Adipose tissue (tissue), 3 donors: ENCODE measurements around the gene SYCP2L. TPM values are rescaled to one million over a fixed set of nuclear protein-coding genes. Genes with fewer than 3 reads are reported as not detected.
"Not testable (repeated sequence)": the region's sequence is repeated elsewhere in the genome, so short reads cannot be mapped to it uniquely, and the experiment has no call there.

ENCODE experiments used
- H3K27ac ChIP-seq: one replicate; pipeline ENCODE4 v1.5.1; 2013; ENCODE audit warnings: low read depth, low read length
- WGBS, 3 donors: extraction: QIAGEN DNeasy Blood & Tissue Kit; methylation state at CpG; one replicate each; pipeline ENCODE4 v1.1.7; 2013; 5-methylcytosine and 5-hydroxymethylcytosine counted together
- polyA plus RNA-seq, 3 donors: library from polyadenylated mRNA; stranded (reverse); fragments of 200-250 nt; gene quantifications; one replicate each; pipeline ENCODE4 v1.2.3, GENCODE V29; 2013
- donor health status: healthy with polysubstance abuse.
- donor health status: Bipolar disorder and iron deficiency.
- donor health status: healthy.

Gene SYCP2L
- under 1 TPM; 0.18 to 0.34 (median 0.22) TPM for polyA plus RNA-seq

DNA sequence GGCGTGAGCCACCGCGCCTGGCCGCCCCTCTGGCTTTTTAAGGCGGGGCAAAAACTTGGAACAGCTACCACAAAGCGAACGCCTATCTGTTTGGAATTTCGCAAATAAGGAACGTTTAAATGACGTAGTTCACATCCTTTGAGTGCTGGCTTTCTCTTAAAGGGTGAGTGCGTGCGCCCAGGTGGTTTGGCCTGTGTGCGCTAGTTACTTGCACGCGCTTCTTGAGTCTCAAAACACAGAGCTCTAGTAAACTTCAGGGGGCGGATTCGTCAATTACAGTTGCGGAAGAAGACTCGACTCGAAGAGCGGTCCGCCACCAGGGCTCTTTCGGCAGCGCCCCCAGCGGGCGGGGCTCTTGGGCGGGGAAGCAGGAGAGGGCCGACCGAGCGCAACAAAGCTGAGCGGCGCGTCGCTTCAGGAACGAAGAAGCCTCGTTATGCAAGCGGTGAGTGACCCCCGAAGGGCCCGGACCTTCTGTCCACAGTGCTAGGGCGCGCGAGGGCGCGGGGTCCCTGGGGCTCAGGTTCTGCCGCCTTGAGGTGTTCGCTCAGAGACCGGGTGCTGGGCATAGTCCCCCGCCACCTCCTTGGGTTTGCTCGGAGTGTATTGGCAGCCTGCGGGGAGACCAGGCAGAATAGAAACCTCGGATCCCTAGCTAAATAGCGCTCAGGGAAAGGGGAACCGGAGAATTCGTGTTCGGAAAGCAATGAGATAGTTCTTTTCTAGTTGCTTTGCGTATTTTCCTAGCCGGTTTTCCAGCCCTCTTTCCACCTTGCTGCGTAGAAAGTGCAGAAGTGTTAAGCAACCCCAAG, at the start of gene SYCP2L:
TSS of gene SYCP2L (plus strand) at position 362 of the 812 bp plus-strand sequence. CDS start at position 437, 75 bp downstream.
- WGBS, 3 donors, result 2 to 4% (median 3%) methylated on average over 57 to 58 of the region's 58 CpGs

DNA sequence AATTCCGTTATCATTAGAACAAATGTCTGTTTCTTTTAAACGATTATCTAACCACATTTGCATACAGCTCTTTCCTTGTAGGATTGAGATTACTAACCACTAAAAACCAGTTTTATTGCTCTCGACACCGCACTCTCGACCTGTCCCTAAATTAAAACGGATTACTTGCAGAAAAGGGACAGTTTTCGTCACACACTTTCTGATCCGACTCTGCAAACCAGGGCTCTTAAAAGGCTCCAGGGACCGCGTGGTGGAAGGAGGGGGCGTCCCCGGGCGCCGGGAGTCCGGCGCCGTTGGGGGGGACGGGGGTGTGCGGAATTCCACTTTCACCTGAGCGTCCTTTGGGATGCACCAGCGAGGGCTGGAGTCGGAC, 49.2 kb upstream of the SYCP2L start:
- H3K27ac ChIP-seq, result no peak overlapping the region
- WGBS, 3 donors, result 1% methylated on average over 22 of the region's 22 CpGs

More for the DNA sequence above, at the start of gene SYCP2L:
- no peak within 1 kb of the TSS for H3K27ac ChIP-seq

DNA sequence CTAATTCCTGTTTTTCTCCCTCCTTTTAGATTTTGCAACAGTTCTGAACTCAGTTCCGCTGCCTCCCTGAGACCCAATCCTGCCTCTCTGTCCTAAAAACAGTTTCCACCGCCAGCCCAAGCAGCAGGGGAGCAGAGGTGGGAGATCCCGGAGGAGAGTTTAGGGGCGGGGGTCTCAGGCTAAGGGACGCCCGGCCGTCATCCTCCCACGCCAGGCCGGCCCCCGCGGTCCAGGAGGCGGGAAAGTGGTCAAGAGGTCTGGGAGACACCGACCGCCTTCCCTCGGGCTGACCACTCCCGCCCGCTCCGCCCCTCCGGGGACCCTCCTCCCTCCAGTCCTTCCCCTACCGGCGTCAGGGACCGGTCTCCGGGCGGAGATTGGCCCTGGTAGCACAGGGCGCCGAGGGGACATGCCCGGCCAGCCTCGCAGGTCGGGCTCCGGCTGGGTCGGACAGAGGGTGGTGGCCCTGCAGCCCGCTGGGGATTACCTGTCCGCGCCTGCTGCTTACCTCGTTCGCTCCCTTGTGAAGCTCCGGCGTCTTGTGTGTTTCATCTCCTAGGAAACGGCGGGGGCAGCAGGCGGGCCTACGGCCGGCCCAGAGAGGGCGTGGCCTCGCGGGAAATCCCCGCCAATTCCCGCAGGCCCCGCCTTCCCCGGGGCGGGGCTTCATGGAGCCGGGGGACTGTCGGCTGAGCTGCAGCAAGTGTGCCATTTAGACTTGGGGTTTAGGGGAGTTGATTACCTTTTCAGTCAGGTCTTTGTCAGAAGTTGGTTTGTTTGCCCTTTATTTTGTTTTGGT, 48.7 kb upstream of the SYCP2L start, which contains the start of gene MAK:
TSS of gene MAK (minus strand) at position 545 of the 799 bp plus-strand sequence. CDS start 7,891 bp downstream, outside the sequence.
- no peak within 1 kb of the TSS for H3K27ac ChIP-seq
- WGBS, 3 donors, result 0% methylated on average over 40 to 53 of the region's 53 CpGs

DNA sequence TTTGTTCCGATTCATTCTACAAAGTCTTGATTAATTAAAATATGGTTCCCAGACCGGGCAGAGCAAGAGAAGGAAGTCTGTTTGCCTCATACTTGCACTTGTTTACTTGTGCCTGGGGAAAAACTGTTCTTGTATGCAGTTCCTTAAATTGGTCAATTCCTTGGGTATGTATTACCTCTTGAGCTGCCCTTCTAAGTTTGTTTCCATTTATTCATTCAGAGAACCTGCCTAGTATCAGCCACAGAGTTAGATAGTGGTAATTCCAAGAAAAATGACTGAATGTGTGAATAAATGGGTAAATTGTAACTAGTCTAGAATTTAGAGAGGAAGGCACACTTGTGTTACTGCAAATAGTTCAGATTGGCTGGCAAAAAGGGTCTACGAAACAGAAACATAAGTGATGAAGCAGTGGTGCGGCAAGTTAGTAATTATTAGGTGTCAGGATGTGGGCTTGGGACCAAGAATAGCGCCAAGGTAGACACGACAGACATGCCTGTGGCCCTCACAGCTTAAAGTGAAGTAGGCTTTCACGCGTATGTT, 48.0 kb upstream of the SYCP2L start:
- no peak overlapping the region for H3K27ac ChIP-seq
- WGBS, 3 donors, result 57 to 64% (median 63%) methylated on average over 8 of the region's 8 CpGs

DNA sequence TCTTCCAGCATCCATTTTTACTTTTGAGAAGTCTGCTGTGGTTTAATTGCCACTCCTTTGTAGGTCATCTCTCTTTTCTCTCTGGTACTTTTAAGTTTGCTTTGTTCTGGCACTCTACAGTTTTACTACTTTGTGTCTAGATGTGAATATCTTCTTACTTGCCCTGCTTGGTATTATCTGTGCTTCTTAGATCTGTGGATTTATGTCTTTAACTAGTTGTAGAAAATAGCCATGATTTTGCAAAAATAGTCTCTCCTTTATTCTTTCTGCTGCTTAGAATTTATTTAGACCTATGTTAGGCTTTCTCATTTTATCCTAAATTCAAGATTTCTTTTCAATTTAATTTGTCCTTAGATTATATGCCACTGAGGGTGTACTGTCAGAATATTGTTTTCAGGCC, 43.3 kb upstream of the SYCP2L start:
- H3K27ac ChIP-seq, result no peak overlapping the region

DNA sequence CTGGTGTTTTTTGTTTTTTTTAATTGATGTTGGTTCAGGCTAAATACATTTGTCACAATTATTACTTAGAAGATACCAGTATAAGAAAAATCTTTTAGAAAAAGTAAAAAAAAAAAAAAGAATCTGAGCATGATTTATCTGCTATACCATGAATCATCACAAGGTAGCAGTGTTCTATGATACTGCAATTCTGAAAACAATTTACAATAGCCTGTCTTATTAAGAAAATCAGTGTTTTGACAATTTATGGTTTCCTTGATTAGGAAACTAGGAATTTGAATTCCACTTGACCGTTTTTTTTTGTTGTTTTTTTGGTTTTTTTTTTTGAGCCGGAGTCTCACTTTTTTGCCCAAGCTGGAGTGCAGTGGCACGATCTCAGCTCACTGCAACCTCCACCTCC, 39.2 kb upstream of the SYCP2L start:
- no peak overlapping the region for H3K27ac ChIP-seq
- 75 to 87% (median 82%) methylated on average over 3 of the region's 3 CpGs for WGBS, 3 donors

DNA sequence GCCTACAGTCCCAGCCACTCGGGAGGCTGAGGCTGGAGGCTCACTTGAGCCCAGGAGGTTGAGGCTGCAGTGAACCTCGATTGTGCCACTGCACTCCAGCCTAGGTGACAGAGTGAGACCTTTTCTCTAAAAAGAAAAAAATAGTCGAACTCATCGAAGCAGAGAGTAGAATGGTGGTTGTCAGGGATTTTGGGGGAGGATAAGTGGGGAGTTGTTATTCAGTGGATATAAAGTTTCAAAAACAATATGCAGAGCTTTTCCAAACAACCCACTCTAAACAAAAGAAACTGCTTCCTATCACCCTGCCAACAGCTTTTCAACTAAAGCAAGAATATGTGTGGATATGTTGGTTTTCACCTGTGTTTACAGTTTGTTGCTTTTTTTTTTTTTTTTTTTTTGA, 37.0 kb upstream of the SYCP2L start:
- no peak overlapping the region for H3K27ac ChIP-seq
- 78 to 88% (median 87%) methylated on average over 4 of the region's 4 CpGs for WGBS, 3 donors

DNA sequence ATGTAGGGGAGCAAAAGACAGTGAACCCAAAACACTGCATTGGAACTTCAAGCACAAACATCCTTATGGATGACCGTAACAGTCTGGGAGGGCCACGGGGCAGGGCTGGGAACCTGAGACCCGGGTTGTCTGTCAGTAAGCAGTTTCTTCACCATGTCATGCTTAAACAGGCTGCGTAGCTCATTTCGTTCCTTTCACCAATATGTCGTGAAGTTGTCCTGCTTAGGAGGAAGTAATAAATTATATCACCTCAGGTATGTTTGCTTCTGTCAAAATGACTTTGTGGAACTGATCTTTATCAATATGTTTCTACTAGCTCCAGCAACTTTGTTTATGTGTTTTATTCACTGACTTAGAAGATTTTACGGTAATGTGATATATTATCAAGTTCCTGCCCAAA, 36.1 kb upstream of the SYCP2L start:
- H3K27ac ChIP-seq, result no peak overlapping the region
- 40 to 57% (median 48%) methylated on average over 7 of the region's 7 CpGs for WGBS, 3 donors

DNA sequence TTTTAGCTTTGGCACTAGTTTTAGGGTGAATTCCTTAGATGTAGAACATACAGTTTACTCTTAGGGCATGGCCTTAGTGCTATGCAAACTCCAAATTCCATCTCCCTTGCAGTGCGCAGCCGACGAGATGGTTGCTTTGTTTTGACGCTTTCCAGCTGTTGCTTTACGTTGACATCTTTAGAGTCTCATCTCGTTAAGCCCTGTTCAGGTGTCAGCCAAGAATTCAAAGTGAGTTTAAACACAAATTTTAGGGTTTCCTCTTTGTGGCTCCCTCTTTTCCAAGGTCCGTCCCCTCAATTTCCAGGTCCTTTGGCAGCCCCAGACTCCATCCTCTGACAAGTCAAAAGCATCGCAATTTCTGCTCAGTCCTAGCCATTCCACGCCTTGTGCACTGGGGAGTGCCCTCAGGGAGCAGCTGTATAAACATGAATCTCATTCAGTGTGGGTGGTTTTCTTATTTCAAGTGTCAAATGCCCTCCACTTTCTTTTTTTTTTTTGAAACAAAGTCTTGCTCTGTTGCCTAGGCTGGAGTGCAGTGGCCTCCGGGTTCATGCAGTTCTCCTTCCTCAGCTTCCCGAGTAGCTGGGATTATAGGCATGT, 34.4 kb upstream of the SYCP2L start:
- H3K27ac ChIP-seq, result no peak overlapping the region
- 62 to 74% (median 65%) methylated on average over 11 of the region's 11 CpGs for WGBS, 3 donors

DNA sequence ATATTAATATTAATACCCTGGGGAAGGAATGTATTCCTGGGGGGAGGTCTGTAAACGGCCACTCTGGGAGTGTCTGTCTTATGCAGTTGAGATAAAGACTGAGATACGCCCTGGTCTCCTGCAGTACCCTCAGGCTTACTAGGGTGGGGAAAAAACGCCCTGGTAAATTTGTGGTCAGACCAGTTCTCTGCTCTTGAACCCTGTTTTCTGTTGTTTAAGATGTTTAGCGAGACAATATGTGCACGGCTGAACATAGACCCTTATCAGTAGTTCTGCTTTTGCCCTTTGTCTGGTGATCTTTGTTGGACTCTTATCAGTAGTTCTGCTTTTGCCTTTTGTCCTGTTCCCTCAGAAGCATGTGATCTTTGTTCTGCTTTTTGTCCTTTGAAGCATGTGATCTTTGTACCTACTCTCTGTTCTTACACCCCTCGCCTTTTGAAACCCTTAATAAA, 33.0 kb upstream of the SYCP2L start:
- 68 to 73% (median 73%) methylated on average over 6 of the region's 6 CpGs for WGBS, 3 donors
- H3K27ac ChIP-seq, result not testable (repeated sequence)

DNA sequence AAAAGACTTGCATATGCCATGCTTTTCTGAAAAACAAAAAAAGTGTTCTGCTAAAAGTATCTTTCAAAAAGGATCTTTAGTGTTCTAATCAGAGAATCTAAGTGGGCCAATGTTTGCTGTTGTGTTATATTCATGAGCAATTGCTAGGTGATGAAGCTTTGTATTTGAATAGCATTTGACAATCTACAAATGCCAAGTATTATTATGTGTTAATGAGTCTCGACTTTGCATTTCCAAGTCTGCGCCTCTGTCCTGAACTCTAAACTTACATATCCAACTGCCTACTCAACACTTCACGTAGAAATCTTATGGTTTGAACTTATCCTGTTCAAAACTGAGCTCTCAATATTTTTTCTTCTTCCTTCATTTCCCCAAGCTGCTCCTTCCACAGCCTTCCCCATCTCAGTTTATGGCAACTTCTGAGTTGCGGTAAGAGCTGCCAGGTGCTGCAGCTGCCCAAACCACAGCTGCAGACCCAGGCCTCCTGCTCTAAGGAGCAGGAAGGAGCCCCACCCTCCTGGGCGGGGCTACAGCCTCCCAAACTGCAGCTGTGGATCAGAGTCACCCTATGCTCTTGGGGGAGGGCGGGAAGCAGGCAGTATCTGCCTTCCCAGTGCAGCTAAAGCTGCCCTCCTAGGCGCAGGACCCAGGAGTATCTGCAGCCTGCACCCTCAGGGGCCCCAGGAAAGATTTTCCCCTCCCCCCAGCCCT, 31.8 kb upstream of the SYCP2L start:
- H3K27ac ChIP-seq, result no peak overlapping the region
- WGBS, 3 donors, result 73 to 90% (median 86%) methylated on average over 7 of the region's 7 CpGs

DNA sequence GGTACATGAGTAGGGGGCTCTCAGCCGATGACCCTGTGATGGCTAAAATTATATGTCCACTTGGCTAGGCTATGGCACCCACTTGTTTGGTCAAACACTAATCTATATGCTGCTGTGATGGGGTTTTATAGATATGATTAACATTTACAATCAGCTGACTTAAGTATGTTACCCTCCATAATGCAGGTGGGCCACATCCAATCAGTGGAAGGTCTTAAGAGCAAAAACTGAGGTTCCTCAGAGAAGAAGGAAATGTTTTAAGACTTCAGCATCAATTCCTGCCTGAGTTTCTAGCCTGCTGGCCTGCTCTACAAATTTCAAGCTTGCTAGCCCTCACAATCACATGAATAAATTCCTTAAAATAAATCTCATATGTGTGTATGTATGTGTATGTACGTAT, 29.6 kb upstream of the SYCP2L start:
- no peak overlapping the region for H3K27ac ChIP-seq
- 85 to 93% (median 93%) methylated on average over 2 of the region's 2 CpGs for WGBS, 3 donors

DNA sequence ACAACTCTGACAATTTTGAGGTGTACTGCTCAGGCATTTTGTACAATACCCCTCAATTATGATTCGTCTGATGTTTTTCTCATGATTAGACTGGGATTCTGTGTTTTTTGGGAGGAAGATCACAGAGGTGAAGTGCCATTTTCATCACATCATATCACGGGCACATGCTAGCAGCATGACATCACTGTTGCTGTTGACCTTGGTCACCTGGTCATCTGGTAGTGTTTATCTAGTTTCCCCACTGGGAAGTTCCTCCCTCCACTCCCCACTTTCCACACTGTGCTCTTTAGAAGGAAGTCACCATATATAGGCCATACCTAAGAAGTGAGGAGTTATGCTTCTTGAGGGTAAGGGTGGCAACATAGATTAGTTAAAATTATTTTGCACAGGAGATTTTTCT, 25.8 kb upstream of the SYCP2L start:
- H3K27ac ChIP-seq, result no peak overlapping the region
- 83 to 92% (median 88%) methylated on average over 2 of the region's 2 CpGs for WGBS, 3 donors

DNA sequence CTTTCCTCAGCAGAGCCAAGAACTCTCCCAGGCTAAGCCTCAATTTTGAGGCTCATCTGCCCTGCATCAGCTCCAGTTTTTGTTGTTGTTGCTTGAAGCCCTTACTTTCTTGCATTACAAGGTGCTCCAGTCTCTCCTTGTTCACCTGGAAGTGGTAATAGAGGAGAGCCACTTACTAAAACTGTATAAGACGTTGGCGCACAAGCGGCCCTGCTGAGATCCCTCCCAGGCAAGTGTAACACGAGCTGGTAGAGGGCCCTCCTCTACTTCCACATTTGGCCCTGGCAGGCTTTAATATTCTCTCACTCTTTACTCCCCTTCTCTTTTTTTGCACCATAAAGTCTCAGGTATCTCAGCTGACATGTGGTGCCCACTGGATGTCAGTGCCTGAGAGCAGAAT, 24.5 kb upstream of the SYCP2L start:
- WGBS, 3 donors, result 83 to 84% (median 83%) methylated on average over 4 of the region's 4 CpGs

DNA sequence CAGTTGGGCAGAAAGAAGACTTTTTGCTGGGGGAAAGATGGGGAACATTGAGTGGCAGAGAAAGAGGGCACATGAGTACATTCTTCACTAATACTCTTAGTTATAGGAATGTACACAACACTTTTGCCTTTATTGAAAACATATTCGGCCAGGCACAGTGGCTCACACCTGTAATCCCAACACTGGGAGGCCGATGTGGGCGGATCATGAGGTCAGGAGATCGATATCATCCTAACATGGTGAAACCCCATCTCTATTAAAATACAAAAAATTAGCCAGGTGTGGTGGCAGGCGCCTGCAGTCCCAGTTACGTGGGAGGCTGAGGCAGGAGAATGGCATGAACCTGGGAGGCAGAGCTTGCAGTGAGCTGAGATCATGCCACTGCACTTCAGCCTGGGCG, 23.8 kb upstream of the SYCP2L start:
- not testable (repeated sequence) for H3K27ac ChIP-seq
- 92 to 97% (median 94%) methylated on average over 6 to 7 of the region's 7 CpGs for WGBS, 3 donors

More for the DNA sequence above, 24.5 kb upstream of the SYCP2L start:
- no peak overlapping the region for H3K27ac ChIP-seq

DNA sequence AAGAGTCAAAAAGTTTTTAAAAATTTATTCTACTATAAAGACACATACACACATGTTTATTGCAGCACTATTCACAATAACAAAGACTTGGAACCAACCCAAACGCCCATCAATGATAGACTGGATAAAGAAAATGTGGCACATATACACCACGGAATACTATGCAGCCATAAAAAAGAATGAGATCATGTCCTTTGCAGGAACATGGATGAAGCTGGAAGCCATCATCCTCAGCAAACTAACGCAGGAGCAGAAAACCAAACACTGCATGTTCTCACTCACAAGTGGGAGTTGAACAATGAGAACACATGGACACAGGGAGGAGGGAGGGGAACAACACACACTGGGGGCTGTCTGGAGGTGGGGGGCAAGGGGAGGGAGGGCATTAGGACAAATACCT, 20.1 kb upstream of the SYCP2L start:
- H3K27ac ChIP-seq, result not testable (repeated sequence)
- 78 to 85% (median 84%) methylated on average over 3 of the region's 3 CpGs for WGBS, 3 donors

DNA sequence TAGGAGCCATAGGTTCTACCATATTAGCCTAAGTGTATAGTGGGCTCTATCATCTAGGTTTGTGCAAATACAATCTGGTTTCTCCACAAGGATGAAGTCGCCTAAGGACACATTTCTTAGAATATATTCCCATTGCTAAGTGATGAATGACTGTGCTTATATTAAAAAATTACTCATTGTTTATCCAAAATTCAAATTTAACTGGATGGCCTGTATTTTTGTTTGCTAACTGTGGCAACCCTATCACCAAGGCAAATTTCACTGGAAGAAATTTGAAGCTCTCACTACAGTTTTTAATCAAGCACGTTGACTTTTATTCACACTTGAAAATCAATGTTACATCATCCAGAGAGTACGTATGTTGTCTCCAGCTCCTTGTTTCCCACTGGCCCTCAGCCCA, 18.9 kb upstream of the SYCP2L start:
- WGBS, 3 donors, result 75 to 92% (median 91%) methylated on average over 3 of the region's 3 CpGs
- no peak overlapping the region for H3K27ac ChIP-seq

DNA sequence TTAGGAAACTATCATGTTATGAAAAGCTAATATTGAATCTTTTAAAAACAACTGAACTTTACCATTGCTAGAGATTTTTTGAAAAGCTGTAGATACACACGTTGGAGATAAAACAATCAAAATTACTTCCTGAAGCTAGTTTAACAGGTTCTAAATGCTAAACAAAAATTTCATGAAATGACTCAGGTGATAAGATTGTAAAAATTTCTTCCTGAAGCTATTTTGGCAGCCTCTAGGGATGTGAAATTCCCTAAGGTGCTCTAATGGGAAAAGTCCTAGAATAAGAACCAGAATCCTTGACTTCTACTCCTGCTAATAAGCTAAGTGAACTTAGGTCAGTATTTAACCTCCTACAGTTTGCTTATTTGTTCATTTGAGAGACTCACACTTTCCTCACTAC, 13.5 kb upstream of the SYCP2L start:
- 18 to 34% (median 21%) methylated on average over 1 of the region's 1 CpG for whole genome bisulfite sequencing, 3 donors
- no peak overlapping the region for H3K27ac ChIP-seq
